ENCODE results near the gene SEPTIN5.
A peak's percentile ranks its signal among the peaks of the same experiment; 100 is the strongest.

The SEPTIN5 gene

GRCh38 chr22:19765477-19766239 is 51.4 kb downstream of the SEPTIN5 start:
- no peak overlapping the region for H3K4me3 ChIP-seq (replicated peaks; ENCODE audit: low read depth, low read length)
- TF ChIP-seq, protein P1, sequence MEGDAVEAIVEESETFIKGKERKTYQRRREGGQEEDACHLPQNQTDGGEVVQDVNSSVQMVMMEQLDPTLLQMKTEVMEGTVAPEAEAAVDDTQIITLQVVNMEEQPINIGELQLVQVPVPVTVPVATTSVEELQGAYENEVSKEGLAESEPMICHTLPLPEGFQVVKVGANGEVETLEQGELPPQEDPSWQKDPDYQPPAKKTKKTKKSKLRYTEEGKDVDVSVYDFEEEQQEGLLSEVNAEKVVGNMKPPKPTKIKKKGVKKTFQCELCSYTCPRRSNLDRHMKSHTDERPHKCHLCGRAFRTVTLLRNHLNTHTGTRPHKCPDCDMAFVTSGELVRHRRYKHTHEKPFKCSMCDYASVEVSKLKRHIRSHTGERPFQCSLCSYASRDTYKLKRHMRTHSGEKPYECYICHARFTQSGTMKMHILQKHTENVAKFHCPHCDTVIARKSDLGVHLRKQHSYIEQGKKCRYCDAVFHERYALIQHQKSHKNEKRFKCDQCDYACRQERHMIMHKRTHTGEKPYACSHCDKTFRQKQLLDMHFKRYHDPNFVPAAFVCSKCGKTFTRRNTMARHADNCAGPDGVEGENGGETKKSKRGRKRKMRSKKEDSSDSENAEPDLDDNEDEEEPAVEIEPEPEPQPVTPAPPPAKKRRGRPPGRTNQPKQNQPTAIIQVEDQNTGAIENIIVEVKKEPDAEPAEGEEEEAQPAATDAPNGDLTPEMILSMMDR (IDR thresholded peaks at IDR 0.05; ENCODE audit: low read length, missing control alignments) = no peak
- DNase-seq (ENCODE audit: low read depth) = no peak

DNA sequence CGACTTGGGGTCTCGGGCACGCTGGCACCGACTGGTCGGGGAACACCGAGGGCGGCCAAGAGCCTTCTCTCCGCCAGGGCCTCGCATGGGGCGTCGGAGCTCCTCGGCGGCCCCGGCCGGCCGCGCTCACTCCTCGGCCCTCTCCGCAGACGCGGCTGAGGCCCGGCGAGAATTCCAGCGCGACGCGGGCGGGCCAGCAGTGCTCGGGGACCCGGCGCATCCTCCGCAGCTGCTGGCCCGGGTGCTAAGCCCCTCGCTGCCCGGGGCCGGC is 51.9 kb downstream of the SEPTIN5 start:
- no peak for DNase-seq (ENCODE audit: low read depth)
- H3K4me3 ChIP-seq (replicated peaks; ENCODE audit: low read depth, low read length) = no peak overlapping the region
- TF ChIP-seq, protein P1 (IDR thresholded peaks at IDR 0.05; ENCODE audit: low read length, missing control alignments) = no peak

- H3K4me3 ChIP-seq (replicated peaks; ENCODE audit: low read depth, low read length) = no peak overlapping the region
- no peak for DNase-seq (ENCODE audit: low read depth)
- TF ChIP-seq, protein P1 (IDR thresholded peaks at IDR 0.05; ENCODE audit: low read length, missing control alignments) = peak; percentile 4
Observed at GRCh38 chr22:19766511-19767426, 52.5 kb downstream of the SEPTIN5 start.

DNA sequence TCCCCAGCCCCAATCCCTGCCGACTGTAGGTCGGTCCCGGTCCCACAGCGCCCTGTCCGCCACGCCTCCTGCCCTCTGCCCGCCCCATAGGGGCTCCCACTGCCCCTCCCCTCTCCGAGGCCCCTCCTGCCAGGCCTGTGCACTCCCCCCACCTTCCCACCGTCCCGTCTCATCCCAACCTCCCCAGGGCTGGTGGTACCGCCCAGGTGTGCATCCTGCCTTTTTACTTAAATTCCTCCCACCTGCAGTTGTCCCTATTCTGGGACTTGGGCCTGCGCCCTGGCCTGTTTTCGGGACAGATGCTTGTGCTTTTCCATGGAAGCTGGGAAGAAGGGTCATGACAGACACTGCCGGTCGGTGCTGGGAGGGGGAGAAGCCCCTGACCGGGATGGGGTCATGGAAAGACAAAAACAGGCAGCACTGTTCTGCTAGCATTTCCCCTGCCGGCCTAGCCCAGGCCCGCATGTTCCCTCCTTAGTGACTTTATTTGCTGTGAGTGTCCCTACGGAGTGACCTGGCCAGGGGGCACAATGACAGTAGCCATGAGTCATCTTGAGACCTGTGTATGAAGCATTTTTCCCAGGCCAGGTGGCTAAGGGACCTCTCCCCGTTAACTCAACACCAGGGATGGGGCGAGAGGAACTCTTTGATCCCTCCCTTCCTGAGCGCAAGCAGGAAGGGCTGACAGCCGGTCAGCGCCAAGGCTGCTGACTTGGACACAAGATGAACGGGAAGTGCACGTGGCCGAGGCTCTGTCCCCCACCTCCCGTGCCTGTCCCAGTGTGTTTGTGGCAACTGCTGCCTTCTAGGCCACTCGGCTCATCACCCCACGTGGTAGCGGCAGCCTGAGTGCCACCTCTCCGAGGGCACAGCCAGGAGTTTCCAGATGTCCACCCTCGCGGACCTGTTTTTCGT is 53.4 kb downstream of the SEPTIN5 start:
- H3K4me3 ChIP-seq (replicated peaks; ENCODE audit: low read depth, low read length) = no peak overlapping the region
- DNase-seq (ENCODE audit: low read depth) = no peak

GRCh38 chr22:19769393-19769715 is 55.1 kb downstream of the SEPTIN5 start:
- H3K4me3 ChIP-seq (replicated peaks; ENCODE audit: low read depth, low read length) = no peak overlapping the region
- TF ChIP-seq, protein P1 (IDR thresholded peaks at IDR 0.05; ENCODE audit: low read length, missing control alignments) = no peak
- DNase-seq (ENCODE audit: low read depth) = no peak

More for the DNA sequence above, 53.4 kb downstream of the SEPTIN5 start:
- TF ChIP-seq, protein P1 (IDR thresholded peaks at IDR 0.05; ENCODE audit: low read length, missing control alignments) = no peak

DNA sequence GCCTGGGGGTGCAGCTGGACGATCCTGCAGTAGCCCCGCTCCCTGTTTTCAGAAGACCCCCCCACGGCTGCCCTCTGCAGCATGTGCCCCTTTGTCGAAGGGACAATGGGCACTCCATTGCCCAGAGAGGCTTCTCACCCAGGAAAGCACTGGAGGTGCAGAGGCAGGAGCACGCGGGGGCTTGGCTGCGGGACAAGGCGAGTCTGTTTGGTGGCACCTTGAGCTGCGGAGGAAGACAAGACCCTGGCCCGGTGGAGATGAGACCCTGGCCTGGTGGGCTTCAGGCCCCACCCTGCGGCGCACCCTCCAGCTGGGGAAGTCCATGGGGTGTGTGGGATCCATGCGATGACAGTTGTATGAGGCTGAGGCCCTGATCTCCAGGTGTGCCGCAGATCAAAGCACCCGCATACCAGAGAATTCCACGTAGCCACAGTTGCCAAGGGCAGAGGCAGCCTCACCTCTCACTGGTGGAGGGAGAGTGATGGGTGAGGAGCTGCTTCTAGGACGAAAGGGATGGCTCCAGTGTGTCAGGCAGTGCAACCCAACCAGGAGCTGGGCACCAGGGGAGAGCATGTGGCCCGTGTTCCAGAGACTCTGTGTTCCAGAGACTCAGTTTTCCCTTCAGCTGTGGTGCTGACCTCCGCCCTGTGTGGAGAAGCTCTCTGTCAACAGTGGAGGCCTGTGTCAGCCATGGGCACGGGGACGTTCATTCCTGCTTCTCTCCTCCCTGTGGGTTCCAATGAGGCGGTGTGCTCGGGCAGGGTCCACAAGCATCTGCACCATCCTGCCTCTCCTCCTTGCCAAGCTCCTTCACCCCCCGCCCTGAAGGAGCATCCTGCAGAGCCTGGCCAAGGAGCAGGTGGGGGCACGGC is 56.3 kb downstream of the SEPTIN5 start:
- H3K4me3 ChIP-seq (replicated peaks; ENCODE audit: low read depth, low read length) = no peak overlapping the region
- DNase-seq (ENCODE audit: low read depth) = no peak
- TF ChIP-seq, protein P1 (IDR thresholded peaks at IDR 0.05; ENCODE audit: low read length, missing control alignments) = no peak

All from fibroblast of pulmonary artery (primary cell).